Hypothalamus (tissue), 51 donors: Measurements from ENCODE around the gene OBSCN.
"Not testable (repeated sequence)": the region's sequence is repeated elsewhere in the genome, so short reads cannot be mapped to it uniquely, and the experiment has no call there.

Source experiments
- DNase-seq, 51 donors: peaks; one replicate each; lab custom pipeline; 2025; lab: John Stamatoyannopoulos, UW

The OBSCN gene

DNA sequence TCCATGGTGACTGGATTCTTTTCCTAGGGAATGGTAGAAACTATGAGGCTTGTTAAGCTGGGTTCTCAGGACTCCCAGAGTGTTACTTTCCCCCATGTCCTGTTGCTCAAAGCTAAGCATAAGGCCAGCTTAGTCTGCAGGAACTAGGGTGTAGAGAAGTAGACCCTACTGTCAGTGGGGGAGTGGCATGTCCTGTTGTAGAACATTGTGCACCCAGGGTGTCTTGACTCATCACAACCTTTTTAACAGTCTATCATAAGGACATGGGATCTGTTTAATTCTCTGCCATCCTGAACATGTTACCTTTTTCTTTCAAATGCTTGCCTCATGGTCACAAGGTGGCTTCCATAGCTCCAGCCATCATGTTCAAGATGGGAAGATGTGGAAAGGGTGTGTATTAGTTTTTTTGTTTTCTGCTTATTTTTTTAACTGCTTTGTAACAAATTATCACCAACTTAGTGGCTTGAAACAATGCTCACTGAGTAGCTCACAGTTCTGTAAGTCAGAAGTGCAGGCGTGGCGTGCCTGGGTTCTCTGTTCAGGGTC lies 17.4 kb downstream of the OBSCN start:
- no peak for DNase-seq

DNA sequence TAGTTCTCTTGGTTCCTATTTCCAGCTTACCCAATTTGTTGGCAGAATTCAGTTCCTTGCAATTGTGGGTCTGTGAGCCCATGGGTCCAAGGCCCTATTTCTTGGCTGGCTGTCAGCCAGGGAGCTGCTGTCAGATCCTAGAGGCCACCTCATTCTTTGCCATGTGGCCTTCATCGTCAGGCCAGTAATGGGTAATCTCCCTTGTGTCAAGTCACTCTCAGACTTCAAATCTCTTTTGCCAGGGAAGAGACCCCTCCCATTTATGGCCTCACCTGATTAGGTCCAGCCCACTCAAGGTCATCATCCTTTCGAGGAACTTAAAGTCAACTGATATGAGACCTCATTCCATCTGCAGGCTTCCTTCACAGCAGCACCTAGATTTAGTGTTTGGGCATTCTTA lies 17.9 kb downstream of the OBSCN start:
- no peak for DNase-seq

DNA sequence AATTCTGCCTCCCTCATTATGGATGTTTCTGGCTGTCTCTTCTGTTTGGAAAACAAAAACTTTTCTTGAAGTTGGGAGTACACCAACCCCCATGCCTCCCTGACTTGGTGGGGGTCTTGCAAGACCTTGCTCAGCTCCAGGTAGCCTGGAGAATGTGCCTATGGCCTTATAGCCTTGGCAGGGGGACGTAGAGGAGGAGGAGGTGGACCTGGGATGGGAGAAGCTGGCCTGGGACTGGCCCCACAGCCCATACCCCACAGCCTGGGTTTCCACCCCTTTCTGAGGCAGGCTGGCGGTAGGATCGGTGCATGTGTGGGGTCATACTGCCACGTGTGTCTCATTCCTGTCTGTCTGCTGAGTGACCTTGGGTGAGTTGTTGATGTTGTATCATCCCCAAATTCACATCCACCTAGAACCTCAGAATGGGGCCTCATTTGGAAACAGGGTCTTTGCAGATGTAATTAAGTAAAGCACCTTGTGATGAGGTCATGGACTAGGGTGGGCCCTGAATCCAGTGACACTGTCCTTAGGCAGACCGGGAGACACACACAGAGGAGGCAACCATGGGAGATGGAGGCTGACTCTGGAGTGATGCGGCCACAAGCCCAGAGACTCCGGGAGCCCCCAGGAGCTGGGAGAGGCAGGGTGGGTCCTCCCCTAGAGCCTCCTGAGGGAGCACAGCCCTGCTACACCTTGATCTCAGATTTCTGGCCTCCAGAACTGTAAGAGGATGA lies 18.5 kb downstream of the OBSCN start:
- no peak for DNase-seq

DNA sequence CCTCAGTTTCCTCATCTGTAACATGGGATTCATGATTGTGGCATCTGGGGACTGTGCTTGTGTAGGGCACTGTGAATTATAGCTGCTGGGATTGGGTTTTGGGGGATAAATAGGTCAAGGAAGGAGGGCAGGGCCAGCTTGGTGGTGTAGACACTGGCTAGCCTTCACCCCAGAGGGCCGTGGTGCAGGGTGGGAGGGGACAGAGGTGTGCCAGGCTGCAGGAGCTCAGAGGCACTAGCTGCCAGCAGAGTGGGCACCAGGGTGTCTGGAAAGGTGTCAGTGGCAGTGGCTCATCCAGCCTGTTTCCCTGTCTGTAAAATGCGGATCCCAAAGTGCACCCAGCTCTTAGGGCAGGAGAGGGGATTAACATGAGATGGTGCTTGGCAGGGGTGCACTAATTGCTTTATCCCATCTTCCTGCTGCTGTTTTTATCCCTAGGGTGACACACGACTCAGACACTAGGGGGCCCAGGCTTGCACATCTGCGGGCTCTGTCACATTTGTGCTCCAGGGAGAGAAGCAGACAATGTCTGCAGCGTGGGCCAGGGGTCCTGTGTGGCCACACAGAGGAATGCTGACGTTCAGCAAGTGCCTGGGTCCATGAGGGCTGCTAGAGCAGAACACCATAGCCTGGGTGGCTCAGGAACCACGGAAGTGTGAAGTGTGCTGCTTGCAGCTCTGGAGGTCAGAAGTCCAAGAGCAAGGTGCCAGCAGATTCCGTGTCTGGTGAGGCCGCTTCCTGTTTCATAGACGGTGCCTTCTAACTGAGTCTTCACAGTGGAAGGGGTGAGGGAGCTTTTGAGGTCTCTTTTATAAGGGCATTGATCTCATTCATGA lies 19.3 kb downstream of the OBSCN start:
- no peak for DNase-seq

DNA sequence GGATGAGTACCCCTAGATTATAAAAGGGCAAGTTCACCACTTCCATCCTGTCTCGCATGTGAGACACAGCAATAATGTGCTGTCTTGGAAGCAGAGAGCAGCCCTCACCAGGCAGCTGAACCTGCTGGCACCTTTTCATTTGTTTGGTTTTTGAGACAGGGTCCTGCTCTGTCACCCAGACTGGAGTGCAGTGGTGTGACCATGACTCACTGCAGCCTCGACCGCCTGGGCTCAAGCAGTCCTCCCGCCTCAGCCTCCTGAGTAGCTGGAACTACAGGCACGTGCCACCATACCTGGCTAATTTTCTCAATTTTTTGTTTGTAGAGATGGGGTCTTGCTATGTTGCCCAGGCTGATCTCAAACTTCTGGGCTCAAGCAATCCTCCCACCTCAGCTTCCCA lies 20.3 kb downstream of the OBSCN start:
- DNase-seq: not testable (repeated sequence)

DNA sequence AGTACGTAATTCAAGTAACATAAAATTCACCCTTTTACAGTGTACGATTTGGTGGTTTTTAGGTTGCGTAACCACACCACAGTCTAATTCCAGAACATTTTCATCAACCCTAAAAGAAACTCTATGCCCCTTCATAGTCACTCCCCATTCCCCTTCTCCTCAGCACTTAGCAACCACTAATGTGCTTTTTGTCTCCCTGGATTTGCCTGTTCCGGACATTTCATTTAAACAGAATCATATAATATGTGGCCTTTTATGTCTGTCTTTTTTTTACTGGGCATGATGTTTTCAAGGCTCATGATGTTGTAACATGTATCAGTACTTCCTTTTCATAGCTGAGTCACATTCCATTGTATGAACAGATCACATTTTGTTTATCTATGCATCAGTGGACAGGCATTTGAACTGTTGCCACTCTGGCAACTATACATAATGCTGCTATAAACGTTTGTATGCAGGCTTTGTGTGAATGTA lies 20.8 kb downstream of the OBSCN start:
- no peak for DNase-seq

DNA sequence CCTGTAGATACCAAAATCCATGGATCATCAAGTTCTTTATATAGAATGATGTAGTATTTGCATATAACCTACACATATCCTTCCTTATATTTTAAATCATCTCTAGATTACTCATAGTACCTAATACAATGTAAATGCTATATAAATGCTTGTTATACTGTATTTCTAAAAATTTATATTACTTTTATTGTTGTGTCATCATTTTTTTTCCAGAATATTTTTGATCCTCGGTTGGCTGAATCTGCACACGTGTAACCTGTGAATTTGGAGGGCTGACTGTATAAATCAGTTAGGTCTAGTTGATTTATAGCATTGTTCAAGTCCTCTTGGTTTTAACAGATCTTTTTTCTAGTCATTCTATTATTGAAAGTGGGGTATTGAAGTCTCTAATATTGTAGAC lies 23.3 kb downstream of the OBSCN start:
- no peak for DNase-seq

DNA sequence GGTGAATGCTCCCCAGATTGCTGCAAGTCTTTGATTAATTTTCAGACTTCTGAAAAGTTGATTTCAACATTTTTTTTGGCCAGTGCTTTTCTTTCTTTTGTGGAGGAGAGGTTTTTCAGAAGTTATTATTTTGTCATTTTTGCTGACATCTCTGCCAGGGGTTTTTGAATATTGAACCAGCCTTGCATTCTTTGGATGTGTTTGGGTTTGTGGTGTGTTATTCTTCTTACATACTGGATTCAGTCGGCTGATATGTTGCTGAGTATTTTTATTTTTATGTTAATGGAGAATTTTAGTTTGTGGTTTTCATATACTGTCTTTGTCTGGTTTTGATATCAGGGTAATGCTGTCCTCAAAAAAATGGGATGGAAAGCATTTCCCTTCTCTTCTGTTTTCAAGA lies 25.3 kb downstream of the OBSCN start:
- no peak for DNase-seq

DNA sequence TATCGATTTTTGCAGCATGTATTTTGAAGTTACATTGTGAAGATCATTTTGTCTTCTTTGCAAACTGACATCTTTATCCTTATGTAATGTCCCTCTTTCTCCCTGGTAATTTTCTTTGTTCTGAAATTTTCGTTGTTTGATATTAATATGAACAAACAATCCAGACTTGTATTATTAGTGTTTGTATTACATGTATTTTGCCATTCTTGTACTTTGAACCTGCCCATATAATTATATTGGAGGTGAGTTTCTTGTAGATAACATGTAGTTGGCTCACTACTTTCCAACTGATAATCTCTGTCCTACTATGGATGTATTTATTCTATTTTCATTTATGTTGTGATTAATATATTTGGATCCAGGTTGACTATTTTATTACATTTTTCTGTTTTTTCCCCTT lies 27.1 kb downstream of the OBSCN start:
- DNase-seq: no peak

DNA sequence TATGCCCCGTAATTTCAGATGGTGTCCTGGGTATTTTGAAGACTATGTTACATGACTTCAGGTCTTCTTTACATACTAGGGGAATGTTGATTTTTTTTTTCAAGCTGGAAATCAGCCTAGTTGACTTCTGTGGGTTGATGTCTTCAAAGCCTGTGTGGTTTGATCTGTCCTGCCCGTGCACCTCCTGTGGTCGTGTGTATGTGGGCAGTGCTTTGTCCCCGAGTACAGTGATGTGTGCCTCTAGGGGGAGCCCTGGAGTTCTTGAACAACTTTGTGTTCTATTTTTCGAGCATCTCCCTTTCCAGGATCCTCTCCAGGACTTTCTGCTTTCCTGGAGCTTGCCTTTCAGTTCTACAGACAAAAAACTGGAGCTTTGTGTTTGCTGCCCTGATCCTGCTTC lies 28.9 kb downstream of the OBSCN start:
- DNase-seq: no peak

DNA sequence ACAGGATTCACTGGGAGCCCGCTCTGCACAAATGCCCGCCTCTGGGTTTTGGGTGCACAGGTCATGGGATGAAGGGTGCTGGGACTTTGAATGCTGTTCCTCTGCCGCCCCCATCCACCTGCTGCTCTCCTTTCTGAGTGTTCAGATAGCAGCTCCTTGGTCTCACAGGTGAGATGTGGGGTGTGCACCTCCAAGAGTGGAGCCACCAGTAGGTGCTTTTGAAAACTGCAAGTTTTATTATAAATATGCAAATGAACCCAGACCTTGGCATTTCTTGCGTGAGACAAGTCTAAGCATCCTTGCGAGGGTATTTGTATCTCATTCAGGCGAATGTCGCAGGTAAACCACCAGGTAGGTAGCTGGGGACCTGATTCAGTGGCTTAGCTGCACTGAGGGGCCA lies 30.2 kb downstream of the OBSCN start:
- DNase-seq: no peak

DNA sequence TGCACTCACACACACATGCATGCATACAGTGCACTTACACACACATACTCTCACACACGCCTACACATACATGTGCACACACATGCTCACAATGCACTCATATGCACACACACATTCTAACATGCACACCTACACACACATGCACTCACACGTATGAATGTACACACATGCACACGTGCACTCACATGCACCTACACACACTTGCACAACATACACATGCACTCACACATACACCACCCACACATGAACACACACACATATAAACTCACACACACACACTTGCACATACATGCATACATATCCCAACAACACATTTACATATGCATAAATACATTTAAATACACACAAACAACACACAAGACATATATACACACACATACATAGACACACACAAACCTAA lies 30.6 kb downstream of the OBSCN start:
- no peak for DNase-seq

DNA sequence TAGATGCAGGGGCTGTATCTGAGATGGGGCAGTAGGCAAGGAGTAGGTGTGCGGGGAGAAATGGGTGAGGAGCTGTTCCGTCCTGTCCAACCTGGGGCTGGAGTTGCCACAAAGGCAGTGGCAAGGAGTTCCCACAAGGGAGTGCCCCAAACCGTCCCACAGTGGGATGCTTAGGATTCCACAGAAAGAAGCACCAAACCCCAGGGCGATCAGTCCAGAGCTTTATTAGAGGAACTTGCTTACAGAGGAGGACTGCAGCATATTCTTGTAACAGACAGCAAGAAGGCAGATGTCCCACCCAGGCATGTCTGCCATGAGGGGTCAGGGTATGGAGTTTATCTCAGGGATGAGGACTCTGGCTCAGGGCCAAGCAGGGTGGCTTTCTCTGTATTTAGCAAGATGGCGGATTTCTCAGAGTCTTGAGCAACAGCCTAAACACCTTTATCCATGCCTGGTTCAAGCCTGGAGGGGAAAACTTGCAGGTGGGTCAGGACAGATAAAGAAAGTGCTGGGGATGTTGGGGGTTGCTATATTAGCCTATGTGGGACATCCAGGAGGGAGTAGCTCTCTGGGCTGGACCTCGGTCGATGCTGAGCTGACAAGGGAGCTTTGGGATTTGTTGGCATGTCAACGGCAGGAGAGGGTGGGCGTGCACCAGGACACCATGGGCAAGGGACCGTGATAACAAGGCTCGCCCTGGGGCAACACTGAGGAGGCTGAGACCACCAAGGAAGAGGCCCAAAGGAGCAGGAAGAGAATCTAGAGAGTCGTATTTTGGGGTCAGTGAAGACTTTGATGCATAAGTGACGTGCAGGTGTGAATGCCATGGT lies 32.8 kb downstream of the OBSCN start:
- no peak for DNase-seq

DNA sequence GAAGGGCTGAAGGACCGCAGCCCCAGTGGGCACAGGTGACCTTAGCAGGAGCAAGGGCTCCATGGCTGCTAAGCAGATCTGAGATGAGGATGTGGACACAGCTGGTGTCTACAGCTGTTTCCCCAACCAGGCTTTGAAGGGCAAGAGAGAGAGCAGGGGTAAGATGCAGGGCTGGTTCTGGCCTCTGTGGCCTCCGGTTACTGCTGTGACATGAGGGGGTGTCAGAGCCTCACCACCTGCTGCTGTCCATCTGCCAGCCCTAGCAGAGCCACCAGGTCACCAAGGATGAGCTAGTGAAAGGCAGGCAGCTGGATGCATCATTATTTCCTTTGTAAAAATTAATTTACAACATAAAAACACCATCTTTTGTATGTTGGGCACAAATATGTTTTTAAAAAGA lies 33.4 kb downstream of the OBSCN start:
- no peak for DNase-seq

DNA sequence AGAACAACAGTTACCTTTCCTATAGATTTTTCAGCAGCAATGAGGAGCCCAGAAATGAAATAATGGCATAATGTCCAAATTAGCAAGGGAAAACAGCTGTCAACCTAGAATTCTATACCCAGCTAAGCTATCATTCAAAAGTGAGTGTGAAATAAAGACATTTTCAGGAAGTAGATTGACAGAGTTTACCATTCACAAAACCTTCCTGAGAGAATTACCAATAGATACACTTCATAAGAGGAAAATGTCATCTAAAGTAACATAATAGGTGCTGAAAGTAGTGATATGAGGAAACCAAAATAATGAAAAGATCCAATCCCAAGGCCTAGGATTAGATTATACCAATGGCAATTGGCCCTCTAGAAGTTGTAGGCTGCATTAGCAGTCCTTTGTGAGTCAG lies 34.6 kb downstream of the OBSCN start:
- DNase-seq: no peak

DNA sequence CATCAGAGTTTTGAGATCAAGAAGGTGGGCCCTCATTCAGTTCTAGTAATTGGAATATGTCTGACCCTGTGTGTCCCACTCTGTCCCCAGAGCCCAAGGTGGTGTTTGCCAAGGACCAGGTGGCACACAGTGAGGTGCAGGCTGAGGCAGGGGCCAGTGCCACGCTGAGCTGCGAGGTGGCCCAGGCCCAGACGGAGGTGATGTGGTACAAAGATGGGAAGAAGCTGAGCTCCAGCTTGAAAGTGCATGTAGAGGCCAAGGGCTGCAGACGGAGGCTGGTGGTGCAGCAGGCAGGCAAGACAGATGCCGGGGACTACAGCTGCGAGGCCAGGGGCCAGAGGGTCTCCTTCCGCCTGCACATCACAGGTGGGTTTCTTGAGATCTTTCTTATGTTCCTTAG lies 35.2 kb downstream of the OBSCN start:
- no peak for DNase-seq

DNA sequence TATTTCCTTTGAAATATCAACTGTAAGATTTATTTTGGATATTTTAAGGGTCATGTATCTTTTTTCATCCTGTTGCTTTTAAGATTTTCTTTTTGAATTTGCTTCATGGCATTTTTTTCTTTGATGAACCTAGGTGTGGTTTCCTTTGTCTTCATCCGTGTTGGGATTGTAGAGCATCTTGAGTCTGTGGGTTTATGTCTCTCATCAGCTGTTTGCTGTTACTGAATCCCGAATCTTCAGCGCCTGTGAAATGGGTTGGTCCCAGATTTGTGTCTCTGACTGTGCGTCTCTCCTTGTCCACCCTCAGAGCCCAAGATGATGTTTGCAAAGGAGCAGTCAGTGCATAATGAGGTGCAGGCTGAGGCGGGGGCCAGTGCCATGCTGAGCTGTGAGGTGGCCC lies 36.1 kb downstream of the OBSCN start:
- not testable (repeated sequence) for DNase-seq

DNA sequence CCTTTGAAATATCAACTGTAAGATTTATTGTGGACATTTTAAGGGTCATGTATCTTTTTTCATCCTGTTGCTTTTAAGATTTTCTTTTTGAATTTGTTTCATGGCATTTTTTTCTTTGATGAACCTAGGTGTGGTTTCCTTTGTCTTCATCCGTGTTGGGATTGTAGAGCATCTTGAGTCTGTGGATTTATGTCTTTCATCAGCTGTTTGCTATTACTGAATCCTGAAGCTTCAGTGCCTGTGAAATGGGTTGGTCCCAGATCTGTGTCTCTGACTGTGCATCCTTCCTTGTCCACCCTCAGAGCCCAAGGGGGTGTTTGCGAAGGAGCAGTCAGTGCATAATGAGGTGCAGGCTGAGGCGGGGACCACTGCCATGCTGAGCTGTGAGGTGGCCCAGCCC lies 37.3 kb downstream of the OBSCN start:
- no peak for DNase-seq

DNA sequence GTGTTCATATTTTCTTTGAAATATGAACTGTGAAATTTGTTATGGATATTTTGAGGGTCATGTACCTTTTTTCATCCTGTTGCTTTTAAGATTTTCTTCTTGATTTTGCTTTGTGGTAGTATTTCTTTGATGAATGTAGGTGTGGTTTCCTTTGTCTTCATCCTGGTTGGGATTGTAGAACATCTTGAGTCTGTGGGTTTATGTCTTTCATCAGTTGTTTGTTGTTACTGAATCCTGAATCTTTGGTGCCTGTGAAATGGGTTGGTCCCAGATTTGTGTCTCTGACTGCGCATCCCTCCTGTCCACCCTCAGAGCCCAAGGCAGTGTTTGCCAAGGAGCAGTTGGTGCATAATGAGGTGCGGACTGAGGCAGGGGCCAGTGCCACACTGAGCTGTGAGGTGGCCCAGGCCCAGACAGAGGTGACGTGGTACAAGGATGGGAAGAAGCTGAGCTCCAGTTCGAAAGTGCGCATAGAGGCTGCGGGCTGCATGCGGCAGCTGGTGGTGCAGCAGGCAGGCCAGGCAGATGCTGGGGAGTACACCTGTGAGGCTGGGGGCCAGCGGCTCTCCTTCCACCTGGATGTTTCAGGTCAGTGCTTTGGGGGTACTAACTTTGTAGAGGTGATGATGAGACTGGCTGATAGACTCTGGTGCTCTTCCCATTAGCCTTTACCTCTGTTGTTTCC lies 38.5 kb downstream of the OBSCN start:
- no peak for DNase-seq

DNA sequence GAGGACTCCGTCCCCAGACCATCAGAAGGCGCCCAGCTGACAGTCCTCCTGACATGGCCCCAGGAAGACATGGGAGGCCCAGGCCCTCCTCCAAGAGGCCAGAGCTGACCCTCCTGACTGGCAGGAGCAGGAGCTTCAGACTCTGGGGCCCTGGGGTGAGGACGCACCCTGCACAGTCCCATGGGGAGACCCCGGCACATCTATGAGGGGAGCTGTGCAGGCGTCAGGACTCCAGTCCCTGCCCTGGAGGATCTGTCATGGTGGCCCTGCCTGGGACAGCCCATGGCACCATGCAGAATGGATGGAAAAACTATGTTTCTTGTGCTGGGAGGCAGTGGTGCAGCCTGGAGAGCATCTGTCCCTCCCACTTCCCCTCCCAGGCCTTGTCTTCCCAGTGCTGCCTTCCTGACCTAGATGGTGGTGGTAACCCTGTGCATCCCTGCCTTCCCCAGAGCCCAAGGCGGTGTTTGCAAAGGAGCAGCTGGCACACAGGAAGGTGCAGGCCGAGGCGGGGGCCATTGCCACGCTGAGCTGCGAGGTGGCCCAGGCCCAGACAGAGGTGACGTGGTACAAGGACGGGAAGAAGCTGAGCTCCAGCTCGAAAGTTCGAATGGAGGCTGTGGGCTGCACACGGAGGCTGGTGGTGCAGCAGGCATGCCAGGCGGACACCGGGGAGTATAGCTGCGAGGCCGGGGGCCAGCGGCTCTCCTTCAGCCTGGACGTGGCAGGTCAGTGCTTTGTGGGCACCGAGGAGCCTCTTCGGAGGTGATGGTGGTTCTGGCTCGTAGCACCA lies 41.9 kb downstream of the OBSCN start:
- DNase-seq: no peak
